HL-60 (cell line): ENCODE results near the gene PKN3.
A peak's percentile ranks its signal among the peaks of the same experiment; 100 is the strongest.

Source experiments
- DNase-seq, 2 experiments: peaks; one replicate each; pipeline ENCODE4 v3.0.0-alpha.2; 2010 to 2020; ENCODE audit warnings: low read depth in 1 of 2, low spot score in 1 of 2
- H3K27ac ChIP-seq: fragments of 250-450 bp; sonication (Bioruptor Pico); replicated peaks from 2 replicates; pipeline ENCODE4 v1.5.1; 2020; ENCODE audit warnings: mild to moderate bottlenecking, moderate library complexity
- H3K27me3 ChIP-seq: fragments of 250-450 bp; sonication (Bioruptor Pico); 2 replicates; pipeline ENCODE4 v1.5.1; 2021; ENCODE audit warnings: mild to moderate bottlenecking, moderate library complexity; ENCODE audit not compliant: insufficient read depth, poor library complexity, severe bottlenecking
- H3K4me3 ChIP-seq: replicated peaks from 2 replicates; pipeline ENCODE4 v1.5.1; 2011; ENCODE audit warnings: mild to moderate bottlenecking, control low read depth, low read length; ENCODE audit not compliant: insufficient read depth
- CTCF ChIP-seq: IDR thresholded peaks from one replicate; pipeline ENCODE4 v1.5.1; 2011; ENCODE audit warnings: low read length, control low read depth, inconsistent platforms; ENCODE audit not compliant: insufficient read depth
- GABPA ChIP-seq: IDR thresholded peaks from 2 replicates; pipeline ENCODE4 v1.6.1; 2012; ENCODE audit warnings: low read depth
- POLR2AphosphoS5 ChIP-seq: IDR thresholded peaks from 2 replicates; pipeline ENCODE4 v1.6.1; 2012; ENCODE audit warnings: low read depth
- REST ChIP-seq: IDR thresholded peaks from 2 replicates; pipeline ENCODE4 v1.6.1; 2012; ENCODE audit warnings: low read depth; ENCODE audit not compliant: insufficient replicate concordance
- SPI1 ChIP-seq: IDR thresholded peaks from 2 replicates; pipeline ENCODE4 v1.6.1; 2012; ENCODE audit warnings: low read depth, mild to moderate bottlenecking, borderline replicate concordance

PKN3 gene

GRCh38 chr9:128706671-128707381, 4.5 kb downstream of the PKN3 start:
- no peak for TF ChIP-seq REST
- TF ChIP-seq SPI1 = no peak
- TF ChIP-seq CTCF = no peak
- TF ChIP-seq GABPA = no peak
- TF ChIP-seq POLR2AphosphoS5 = no peak
- no peak for DNase-seq
- no peak overlapping the region for H3K27ac ChIP-seq
- H3K27me3 ChIP-seq = no peaks in the 10 kb centered on the region
- no peak overlapping the region for H3K4me3 ChIP-seq

- H3K27ac ChIP-seq = no peak overlapping the region
- no peak for DNase-seq
- no peaks in the 10 kb centered on the region for H3K27me3 ChIP-seq
- H3K4me3 ChIP-seq = no peak overlapping the region
- TF ChIP-seq GABPA (no peak), SPI1 (no peak), REST (peak; percentile 65)
Measured at GRCh38 chr9:128707446-128707845, 5.1 kb downstream of the PKN3 start.

- Histone ChIP-seq H3K4me3 (no peak overlapping the region), H3K27me3 (no peaks in the 10 kb centered on the region), H3K27ac (no peak overlapping the region)
- DNase-seq = no peak
- TF ChIP-seq SPI1 (no peak), POLR2AphosphoS5 (no peak), CTCF (no peak), REST (no peak), GABPA (no peak)
Measured at GRCh38 chr9:128712451-128713410, 10.4 kb downstream of the PKN3 start.
